Measurements from ENCODE around the gene SYT9. TPM values are rescaled to one million over a fixed set of nuclear protein-coding genes. Genes with fewer than 3 reads are reported as not detected.

Gene SYT9
- total RNA-seq, 1 donor from 2014 or later, result not detected

GRCh38 chr11:7488681-7489080 lies 237.0 kb downstream of the SYT9 start:
- Mint-ChIP-seq H3K9me3 (no peaks in the 10 kb centered on the region), H3K4me1 (no peaks in the 10 kb centered on the region), H3K36me3 (ENCODE audit: low read depth) (no peaks in the 10 kb centered on the region), H3K27ac (no peak overlapping the region), H3K27me3 (no peaks in the 10 kb centered on the region), H3K4me3 (no peak overlapping the region)
- DNase-seq, result no peak
- intact Hi-C loops (cut with micrococcal nuclease), result no loop called here

- no peaks in the 10 kb centered on the region for H3K9me3 Mint-ChIP-seq
- no peaks in the 10 kb centered on the region for H3K4me1 Mint-ChIP-seq
- no peak overlapping the region for H3K27ac Mint-ChIP-seq
- H3K4me3 Mint-ChIP-seq, result no peak overlapping the region
- H3K27me3 Mint-ChIP-seq, result peaks cover 1% of the 10 kb centered on the region
- intact Hi-C loops (cut with micrococcal nuclease), result no loop called here
- no peak for DNase-seq
- no peaks in the 10 kb centered on the region for H3K36me3 Mint-ChIP-seq (ENCODE audit: low read depth)
Measured at GRCh38 chr11:7489376-7489775, 237.7 kb downstream of the SYT9 start.

GRCh38 chr11:7490054-7490453 lies 238.3 kb downstream of the SYT9 start:
- Mint-ChIP-seq H3K4me1 (no peaks in the 10 kb centered on the region), H3K27me3 (peaks cover 2% of the 10 kb centered on the region), H3K36me3 (ENCODE audit: low read depth) (no peaks in the 10 kb centered on the region), H3K27ac (no peak overlapping the region), H3K9me3 (no peaks in the 10 kb centered on the region), H3K4me3 (no peak overlapping the region)
- intact Hi-C loops (cut with micrococcal nuclease), result no loop called here
- no peak for DNase-seq

DNA sequence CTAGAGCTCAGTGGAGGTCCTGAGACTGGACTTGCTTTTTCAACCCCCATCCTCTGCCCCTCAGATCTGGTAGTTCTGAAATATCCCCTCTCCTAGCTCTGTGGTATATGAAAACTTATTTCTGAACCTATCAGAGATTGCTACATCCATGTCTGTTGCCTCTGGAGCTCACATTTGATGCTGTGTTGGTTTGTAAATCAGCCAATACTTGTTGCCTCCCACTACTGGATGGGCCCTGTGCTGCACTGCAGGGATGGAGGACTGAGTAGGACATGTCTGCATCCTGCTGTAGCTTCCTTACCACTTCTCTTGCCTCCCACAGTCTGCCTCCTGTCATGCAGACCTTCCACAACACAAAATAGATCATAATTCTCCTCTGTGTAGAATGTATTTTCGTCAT lies 238.8 kb downstream of the SYT9 start:
- Mint-ChIP-seq H3K27ac (no peak overlapping the region), H3K4me1 (no peaks in the 10 kb centered on the region), H3K27me3 (peaks cover 2% of the 10 kb centered on the region), H3K36me3 (ENCODE audit: low read depth) (no peaks in the 10 kb centered on the region), H3K4me3 (no peak overlapping the region), H3K9me3 (no peaks in the 10 kb centered on the region)
- no peak for DNase-seq
- intact Hi-C loops (cut with micrococcal nuclease), result no loop called here

GRCh38 chr11:7492253-7492652 lies 240.5 kb downstream of the SYT9 start:
- H3K27ac Mint-ChIP-seq, result no peak overlapping the region

GRCh38 chr11:7493670-7494069 lies 242.0 kb downstream of the SYT9 start:
- Mint-ChIP-seq H3K9me3 (no peaks in the 10 kb centered on the region), H3K36me3 (ENCODE audit: low read depth) (no peaks in the 10 kb centered on the region), H3K4me1 (peaks cover 3% of the 10 kb centered on the region), H3K27me3 (peaks cover 2% of the 10 kb centered on the region), H3K4me3 (no peak overlapping the region), H3K27ac (no peak overlapping the region)
- no peak for DNase-seq
- intact Hi-C loops (cut with micrococcal nuclease), result no loop called here

More at GRCh38 chr11:7492253-7492652, 240.5 kb downstream of the SYT9 start:
- intact Hi-C loops (cut with micrococcal nuclease), result no loop called here
- no peak overlapping the region for H3K4me3 Mint-ChIP-seq
- H3K36me3 Mint-ChIP-seq (ENCODE audit: low read depth), result no peaks in the 10 kb centered on the region
- peaks cover 3% of the 10 kb centered on the region for H3K4me1 Mint-ChIP-seq
- H3K9me3 Mint-ChIP-seq, result no peaks in the 10 kb centered on the region
- DNase-seq, result no peak
- H3K27me3 Mint-ChIP-seq, result peaks cover 2% of the 10 kb centered on the region

- Mint-ChIP-seq H3K4me1 (peaks cover 3% of the 10 kb centered on the region), H3K27me3 (peaks cover 2% of the 10 kb centered on the region), H3K27ac (no peak overlapping the region), H3K9me3 (no peaks in the 10 kb centered on the region), H3K36me3 (ENCODE audit: low read depth) (no peaks in the 10 kb centered on the region), H3K4me3 (no peak overlapping the region)
- DNase-seq, result no peak
- intact Hi-C loops (cut with micrococcal nuclease), result no loop called here
Measured at GRCh38 chr11:7494086-7494745, 242.5 kb downstream of the SYT9 start.

- no peaks in the 10 kb centered on the region for H3K9me3 Mint-ChIP-seq
- intact Hi-C loops (cut with micrococcal nuclease), result no loop called here
- H3K27me3 Mint-ChIP-seq, result peaks cover 2% of the 10 kb centered on the region
- no peak overlapping the region for H3K27ac Mint-ChIP-seq
- no peak overlapping the region for H3K4me3 Mint-ChIP-seq
- DNase-seq, result no peak
- H3K4me1 Mint-ChIP-seq, result peaks cover 3% of the 10 kb centered on the region
- H3K36me3 Mint-ChIP-seq (ENCODE audit: low read depth), result no peaks in the 10 kb centered on the region
Measured at GRCh38 chr11:7495882-7496551, 244.3 kb downstream of the SYT9 start.

DNA sequence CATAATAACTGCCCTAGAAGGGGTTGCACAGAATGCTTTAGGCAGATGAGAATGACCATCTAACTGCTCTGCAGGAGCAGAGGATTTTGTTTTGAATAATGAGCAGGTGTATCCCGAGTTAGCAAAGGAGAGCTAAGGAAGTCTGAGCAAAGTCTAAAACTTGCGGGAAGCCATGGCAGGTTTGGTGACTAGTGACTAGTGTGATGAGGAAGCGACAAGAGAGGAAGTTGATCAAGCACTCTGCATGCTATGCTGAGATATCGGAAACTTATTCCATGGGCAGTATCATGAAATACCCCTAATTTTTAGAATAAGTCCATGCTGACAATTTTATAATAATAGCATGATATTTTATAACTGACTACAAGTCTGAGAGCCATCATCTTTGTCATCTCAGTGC lies 246.5 kb downstream of the SYT9 start:
- Mint-ChIP-seq H3K36me3 (ENCODE audit: low read depth) (no peaks in the 10 kb centered on the region), H3K27me3 (peaks cover 2% of the 10 kb centered on the region)

GRCh38 chr11:7499081-7499480 lies 247.4 kb downstream of the SYT9 start:
- Mint-ChIP-seq H3K9me3 (no peaks in the 10 kb centered on the region), H3K27me3 (peaks cover 2% of the 10 kb centered on the region), H3K4me3 (no peak overlapping the region), H3K27ac (no peak overlapping the region), H3K4me1 (peaks cover 3% of the 10 kb centered on the region), H3K36me3 (ENCODE audit: low read depth) (no peaks in the 10 kb centered on the region)
- DNase-seq, result no peak
- intact Hi-C loops (cut with micrococcal nuclease), result no loop called here

More for the DNA sequence above, 246.5 kb downstream of the SYT9 start:
- Mint-ChIP-seq H3K27ac (no peak overlapping the region), H3K4me1 (peaks cover 3% of the 10 kb centered on the region), H3K4me3 (no peak overlapping the region), H3K9me3 (no peaks in the 10 kb centered on the region)
- no peak for DNase-seq
- intact Hi-C loops (cut with micrococcal nuclease), result no loop called here

- H3K9me3 Mint-ChIP-seq, result no peaks in the 10 kb centered on the region
- no peak overlapping the region for H3K27ac Mint-ChIP-seq
- H3K4me3 Mint-ChIP-seq, result no peak overlapping the region
- intact Hi-C loops (cut with micrococcal nuclease), result no loop called here
- H3K4me1 Mint-ChIP-seq, result peaks cover 3% of the 10 kb centered on the region
- no peak for DNase-seq
- no peaks in the 10 kb centered on the region for H3K36me3 Mint-ChIP-seq (ENCODE audit: low read depth)
- H3K27me3 Mint-ChIP-seq, result no peaks in the 10 kb centered on the region
Measured at GRCh38 chr11:7500251-7500650, 248.5 kb downstream of the SYT9 start.

DNA sequence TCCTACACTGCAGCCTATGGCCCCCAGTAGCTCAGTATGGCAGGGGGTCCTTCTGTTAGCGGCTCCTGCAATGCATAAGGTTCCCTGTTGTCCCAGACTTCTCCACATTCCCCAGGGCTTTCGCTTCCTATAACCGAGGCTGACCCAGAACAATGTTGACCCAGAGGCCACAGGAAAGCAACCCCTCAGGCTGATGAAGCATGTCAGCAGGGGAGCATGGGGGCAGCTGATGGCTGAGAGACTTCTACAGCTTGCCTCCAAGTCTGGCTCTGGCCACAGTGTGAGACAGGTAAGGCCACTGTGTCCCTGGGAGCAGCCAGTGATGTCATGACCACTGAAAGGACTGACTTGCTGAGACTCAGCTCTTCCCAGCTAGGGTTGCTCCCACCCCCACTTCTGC lies 249.5 kb downstream of the SYT9 start:
- Mint-ChIP-seq H3K9me3 (no peaks in the 10 kb centered on the region), H3K4me1 (peaks cover 2% of the 10 kb centered on the region), H3K27me3 (peaks cover 3% of the 10 kb centered on the region), H3K4me3 (no peak overlapping the region), H3K27ac (no peak overlapping the region), H3K36me3 (ENCODE audit: low read depth) (no peaks in the 10 kb centered on the region)
- no peak for DNase-seq
- intact Hi-C loops (cut with micrococcal nuclease), result no loop called here

- Mint-ChIP-seq H3K27me3 (peaks cover 5% of the 10 kb centered on the region), H3K36me3 (ENCODE audit: low read depth) (no peaks in the 10 kb centered on the region), H3K4me1 (no peaks in the 10 kb centered on the region), H3K27ac (no peak overlapping the region), H3K9me3 (no peaks in the 10 kb centered on the region), H3K4me3 (no peak overlapping the region)
- DNase-seq, result no peak
- intact Hi-C loops (cut with micrococcal nuclease), result no loop called here
Measured at GRCh38 chr11:7501894-7502293, 250.2 kb downstream of the SYT9 start.

- H3K27me3 Mint-ChIP-seq, result peaks cover 6% of the 10 kb centered on the region
- no peak overlapping the region for H3K27ac Mint-ChIP-seq
- intact Hi-C loops (cut with micrococcal nuclease), result no loop called here
- H3K4me1 Mint-ChIP-seq, result no peaks in the 10 kb centered on the region
- no peak for DNase-seq
- no peaks in the 10 kb centered on the region for H3K36me3 Mint-ChIP-seq (ENCODE audit: low read depth)
- H3K9me3 Mint-ChIP-seq, result no peaks in the 10 kb centered on the region
- H3K4me3 Mint-ChIP-seq, result no peak overlapping the region
Measured at GRCh38 chr11:7506243-7506642, 254.5 kb downstream of the SYT9 start.

DNA sequence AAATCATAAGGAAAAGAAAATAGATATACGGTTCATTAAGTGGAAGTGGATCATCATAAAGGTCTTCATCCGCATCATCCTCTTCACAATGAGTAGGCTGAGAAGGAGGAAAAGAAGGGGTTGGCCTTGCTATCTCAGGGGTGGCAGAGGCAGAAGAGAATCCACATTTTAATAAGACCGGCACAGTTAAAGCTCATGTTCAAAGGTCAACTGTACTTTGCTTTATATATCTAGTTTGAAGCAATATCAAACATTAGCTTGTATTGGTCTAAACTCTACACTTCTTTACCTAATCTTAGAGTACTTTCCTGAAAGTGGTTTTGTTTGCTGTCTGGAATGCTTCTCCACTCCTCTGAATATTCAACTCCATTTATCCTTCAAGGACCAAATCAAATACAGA lies 256.4 kb downstream of the SYT9 start:
- no peak overlapping the region for H3K27ac Mint-ChIP-seq
- no peak overlapping the region for H3K4me3 Mint-ChIP-seq
- peaks cover 6% of the 10 kb centered on the region for H3K27me3 Mint-ChIP-seq
- no peak for DNase-seq
- no peaks in the 10 kb centered on the region for H3K9me3 Mint-ChIP-seq
- H3K4me1 Mint-ChIP-seq, result peaks cover 6% of the 10 kb centered on the region
- intact Hi-C loops (cut with micrococcal nuclease), result no loop called here
- no peaks in the 10 kb centered on the region for H3K36me3 Mint-ChIP-seq (ENCODE audit: low read depth)

Measured in activated CD4-positive, alpha-beta T cell treated with anti-CD3 and anti-CD28 coated beads, Interleukin-2, amount 10 ng/mL, durations not matched to agents 24 days and 14 days (primary cell).